GM19452 (cell line): Measurements from ENCODE around the gene COPZ1.

Experiments used
- ATAC-seq: cut with Tn5 transposase; IDR thresholded peaks from one replicate; pipeline ENCODE4 v1.9.1; 2021; ENCODE audit not compliant: unreplicated experiment

COPZ1 gene

DNA sequence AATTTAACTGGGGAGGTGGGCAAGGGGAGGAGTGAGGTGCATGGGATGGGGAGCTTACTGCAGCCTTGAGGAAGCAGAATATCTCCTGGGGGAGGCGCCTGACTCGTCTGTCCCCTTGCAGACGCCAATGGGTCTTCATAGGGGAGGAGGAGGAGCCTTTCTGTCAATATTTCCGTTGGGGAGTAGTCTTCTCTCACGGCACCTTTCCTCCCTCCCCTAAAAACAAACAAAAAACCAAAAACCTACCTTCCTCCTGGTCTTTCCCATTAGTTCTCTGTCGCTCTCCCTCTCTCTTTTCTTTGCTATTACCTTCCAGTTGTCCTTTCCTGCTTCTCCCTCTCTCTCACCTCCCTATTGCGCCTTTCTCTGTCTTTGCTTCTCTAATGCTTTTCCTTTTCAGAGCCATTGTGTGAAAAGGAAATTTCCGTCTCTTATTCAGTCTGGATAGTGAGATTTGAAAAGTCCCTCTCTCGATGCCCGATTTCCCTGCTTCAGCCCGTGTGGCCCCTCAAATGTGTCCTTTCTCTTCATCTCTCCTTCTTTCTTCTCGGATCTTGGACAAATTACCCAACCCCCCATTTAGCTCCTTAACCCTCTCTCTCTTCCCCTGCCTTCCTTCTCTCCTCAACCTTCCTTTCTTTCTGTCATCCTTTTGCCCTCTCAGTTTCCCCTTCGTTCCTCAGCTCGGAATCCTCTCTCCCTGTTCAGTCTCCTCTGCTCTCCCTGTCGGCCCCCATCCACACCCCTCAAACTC lies 33.4 kb downstream of the COPZ1 start:
- no peak for ATAC-seq

GRCh38 chr12:54358945-54359761 lies 34.2 kb downstream of the COPZ1 start:
- ATAC-seq = peak; percentile 99

- ATAC-seq = no peak
Measured at GRCh38 chr12:54359762-54360351, 34.9 kb downstream of the COPZ1 start.

GRCh38 chr12:54360717-54361456 lies 36.0 kb downstream of the COPZ1 start:
- ATAC-seq = no peak

DNA sequence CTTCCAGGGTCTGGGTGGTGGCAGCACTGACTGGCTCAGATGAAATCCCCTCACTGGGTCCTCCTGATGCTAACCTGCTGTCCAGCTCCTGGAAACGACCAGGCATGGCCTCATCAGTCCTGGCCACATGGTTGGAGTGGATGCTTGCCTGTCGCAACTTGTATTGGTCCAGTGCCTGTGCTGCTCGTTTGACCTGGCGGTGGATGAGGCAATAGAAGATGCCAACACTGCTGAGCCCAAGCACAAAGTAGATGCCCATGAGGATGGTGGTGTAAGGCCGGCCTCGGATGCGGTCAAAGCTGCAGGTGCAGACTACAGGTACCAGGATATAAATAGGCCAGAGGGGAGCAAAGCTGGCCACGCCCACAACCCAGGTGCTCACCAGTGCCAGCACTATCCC lies 38.1 kb downstream of the COPZ1 start:
- no peak for ATAC-seq

DNA sequence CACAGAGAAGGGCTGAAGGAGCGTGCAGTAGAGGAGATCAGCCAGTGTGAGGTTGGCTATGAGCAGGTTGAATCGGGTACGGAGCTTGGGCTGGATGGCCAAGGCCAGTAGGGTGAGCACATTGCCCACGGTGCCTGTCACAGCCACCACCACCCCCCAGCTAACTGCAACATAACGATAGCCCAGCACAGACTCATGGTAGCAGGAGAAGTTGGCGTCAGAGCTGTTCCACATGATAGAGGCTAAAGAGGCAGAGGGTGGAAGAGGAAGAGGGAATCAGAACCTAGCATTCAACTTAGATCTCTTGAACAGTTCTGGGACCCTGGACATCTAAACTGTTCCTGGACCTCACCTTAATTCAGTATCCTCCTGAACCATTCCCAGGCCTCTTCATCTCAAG lies 38.7 kb downstream of the COPZ1 start:
- ATAC-seq = no peak

GRCh38 chr12:54364413-54364812 lies 39.5 kb downstream of the COPZ1 start, which contains the start of gene GPR84:
TSS of gene GPR84 (minus strand) at chr12:54364486. CDS start at chr12:54363851, 635 bp downstream.
- ATAC-seq = no peak

- ATAC-seq = peak; percentile 12
Measured at GRCh38 chr12:54368025-54368708, 43.2 kb downstream of the COPZ1 start.

DNA sequence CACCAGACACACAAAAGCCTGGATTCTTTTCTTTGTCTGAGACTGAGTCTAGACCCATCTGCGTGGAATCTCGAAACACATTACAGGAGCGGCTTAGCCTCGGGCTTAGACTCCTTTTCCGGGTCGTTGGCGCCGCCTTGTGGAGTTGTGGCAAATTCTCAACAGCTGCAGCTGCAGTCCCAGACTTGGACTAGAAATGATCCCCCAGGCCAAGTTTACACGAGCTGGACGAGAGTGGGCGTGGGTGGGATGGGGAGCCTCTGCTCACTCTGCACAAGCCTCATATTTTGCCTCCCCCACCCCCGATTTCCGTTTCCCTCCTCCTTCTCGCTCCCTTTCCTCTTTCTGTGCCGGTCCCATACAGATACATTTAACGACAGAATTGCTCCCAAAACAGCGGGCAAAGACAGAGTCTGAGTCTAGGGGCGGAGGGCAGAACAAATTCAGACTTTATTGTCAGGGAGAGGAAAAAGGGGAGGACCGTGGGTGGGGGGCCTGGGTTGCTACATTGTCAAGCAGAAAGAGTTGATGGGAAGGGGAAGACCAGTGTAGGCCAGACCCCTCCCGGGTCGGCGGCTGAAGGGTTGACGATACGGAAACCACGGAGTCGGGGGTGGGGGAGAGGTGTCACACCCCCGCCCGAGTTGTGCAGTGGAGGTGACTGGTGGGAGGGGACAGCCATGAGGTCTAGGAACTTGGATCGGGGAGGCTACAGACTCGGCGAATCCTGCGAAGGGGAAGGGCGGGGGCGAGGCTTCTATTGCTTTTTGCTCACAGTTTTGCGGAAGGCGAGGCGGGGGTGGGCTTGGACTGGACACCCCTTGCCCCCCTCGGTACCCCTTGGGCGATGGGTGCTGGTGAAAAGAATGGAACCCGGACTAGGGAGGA lies 44.0 kb downstream of the COPZ1 start:
- peak; percentile 72 for ATAC-seq

DNA sequence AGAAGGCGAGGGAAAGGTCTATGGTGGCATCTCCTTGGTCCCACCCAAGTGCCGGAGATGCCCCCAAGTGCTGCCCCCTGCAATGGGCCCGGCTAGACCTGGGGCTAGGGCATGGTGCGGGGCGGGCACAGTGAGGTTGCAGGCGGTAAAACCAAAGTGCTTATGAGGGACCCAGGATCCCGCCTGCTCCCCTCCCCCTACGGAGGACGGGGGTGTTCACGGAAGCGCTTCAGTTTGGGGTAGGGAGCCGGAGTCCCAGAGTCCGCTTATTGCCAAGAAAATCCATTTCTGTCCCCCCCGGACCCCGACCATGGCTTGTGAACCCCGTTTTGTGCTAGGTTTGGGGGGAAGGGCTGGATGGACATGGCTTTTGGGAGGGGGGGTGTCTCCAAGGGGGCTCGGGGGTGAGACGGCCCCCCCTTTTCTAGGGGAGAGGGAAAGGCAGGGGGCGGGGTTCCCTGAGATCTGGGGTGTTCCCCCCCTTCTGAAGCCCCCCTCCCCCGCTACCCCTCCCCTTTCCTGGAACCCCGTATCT lies 44.7 kb downstream of the COPZ1 start:
- ATAC-seq = no peak

DNA sequence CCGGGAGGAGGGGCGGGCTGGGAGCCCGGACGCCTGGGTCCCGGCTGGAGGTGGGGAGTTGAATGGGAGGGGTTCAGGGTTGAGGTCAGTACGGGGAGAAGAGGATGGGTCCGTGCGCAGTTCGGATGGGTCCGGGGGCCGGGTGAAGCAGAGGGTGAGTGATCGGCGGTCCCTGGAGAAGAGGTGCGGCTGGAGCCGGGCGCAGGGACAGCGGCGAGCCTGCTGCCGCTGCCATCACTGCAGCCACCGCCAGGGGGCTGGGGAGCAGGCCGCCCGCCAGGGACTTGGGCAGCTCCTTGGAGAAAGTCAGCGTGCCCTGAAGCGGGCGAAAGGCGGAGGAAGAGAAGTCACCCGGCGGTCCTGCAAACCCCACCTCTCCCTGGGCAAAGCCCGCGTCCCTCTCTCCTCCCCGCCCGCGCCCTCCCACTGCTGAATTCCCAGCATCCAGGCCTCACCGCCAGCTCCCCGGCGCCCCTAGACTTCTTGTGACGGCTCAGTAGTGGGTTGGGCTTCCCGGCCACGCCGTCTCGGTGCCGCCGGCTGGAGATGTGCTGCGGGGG lies 45.3 kb downstream of the COPZ1 start:
- no peak for ATAC-seq

- ATAC-seq = no peak
Measured at GRCh38 chr12:54371328-54372112, 46.6 kb downstream of the COPZ1 start.

DNA sequence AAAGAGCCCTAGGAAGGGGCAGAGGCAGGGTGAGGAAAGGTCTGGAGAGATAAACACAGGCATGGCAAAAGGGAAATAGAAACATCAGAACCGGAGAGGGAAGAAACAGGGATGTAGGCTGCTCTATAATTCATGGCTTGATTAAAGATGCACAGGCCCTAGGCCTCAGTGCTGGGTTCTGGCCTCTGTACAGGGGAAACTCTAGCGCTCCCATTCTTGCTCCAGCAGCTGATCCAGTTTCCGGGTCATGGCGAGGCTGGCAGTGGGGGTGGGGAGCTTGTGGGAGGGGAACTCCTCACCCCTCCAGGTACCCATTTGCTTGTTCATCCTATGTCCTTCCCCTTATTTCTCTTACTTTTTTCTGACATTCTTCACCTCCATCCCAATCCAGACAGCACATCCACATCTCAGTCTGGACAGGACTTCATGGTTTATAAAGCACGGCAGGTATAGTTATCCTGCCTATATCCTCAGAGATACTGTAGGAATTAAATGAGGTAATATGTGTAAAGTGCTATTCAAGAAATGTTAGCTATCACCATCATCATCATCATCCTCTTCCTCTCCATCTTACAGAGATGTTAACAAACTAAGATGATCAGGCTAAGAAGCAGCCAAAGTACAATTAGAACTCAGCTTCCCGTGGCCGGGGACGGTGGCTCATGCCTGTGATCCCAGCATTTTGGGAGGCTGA lies 47.3 kb downstream of the COPZ1 start:
- no peak for ATAC-seq

DNA sequence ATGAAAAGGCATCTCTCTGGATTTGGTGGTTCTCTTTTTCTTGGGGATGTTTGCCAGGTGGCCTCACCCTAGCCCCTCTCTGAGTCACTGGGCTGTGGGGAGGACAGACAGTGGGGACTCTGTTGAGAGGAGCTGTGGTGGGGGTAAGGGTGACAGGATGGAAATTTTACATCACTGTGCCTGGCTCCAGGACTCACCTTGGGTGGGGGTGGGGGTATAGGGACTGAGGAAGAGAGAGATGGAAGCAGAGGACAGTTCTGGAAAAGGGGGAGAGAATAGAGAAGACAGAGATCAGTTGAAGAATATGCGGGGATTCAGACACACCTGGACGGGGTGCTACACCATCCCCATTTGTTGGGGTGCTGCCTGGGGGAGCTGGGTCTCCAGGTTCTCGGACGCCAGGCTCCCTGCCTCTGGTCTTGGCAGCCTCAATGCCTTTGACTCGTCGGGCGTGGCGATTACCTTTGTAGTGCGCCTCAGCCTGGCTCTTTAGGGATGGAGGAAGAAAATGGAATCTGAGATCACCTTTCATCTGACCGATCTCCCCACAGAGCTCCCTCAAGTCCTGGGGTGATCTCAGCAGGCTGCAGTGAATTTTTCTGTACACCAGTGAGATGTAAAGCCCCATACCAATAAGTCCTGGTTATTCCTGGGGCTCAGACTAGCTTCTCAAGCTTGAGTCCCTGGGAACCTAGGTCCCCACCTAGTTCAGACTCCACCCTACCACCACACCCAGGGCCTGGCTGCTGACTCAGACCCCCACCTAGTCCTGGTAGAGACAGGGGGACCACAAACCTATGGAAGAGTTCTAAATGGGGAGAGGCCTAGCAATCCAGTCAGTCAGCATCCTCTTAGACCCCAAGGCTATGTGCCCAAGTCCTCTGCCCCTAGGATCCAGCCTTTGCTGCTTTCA lies 49.0 kb downstream of the COPZ1 start:
- ATAC-seq = no peak

GRCh38 chr12:54374562-54375258 lies 49.8 kb downstream of the COPZ1 start:
- no peak for ATAC-seq

GRCh38 chr12:54375259-54375579 lies 50.3 kb downstream of the COPZ1 start:
- no peak for ATAC-seq
